SK-N-SH treated with all-trans-retinoic acid at 6 μM for 48 hours (cell line): ENCODE measurements around the gene SPRR2A.

ENCODE experiments used
- ESRRG ChIP-seq: fragments of 250-450 bp; sonication (Bioruptor Pico); IDR thresholded peaks from 2 replicates; pipeline ENCODE4 v1.6.1; 2021; ENCODE audit warnings: mild to moderate bottlenecking
- ISL1 ChIP-seq: fragments of 250-450 bp; sonication (Bioruptor Pico); IDR thresholded peaks from 2 replicates; pipeline ENCODE4 v2.1.2; 2022; ENCODE audit warnings: mild to moderate bottlenecking, moderate library complexity
- SNAI2 ChIP-seq: fragments of 250-450 bp; sonication (Bioruptor Pico); IDR thresholded peaks from 2 replicates; pipeline ENCODE4 v1.5.0; 2020; ENCODE audit warnings: mild to moderate bottlenecking, moderate library complexity
- TOX ChIP-seq: fragments of 250-450 bp; sonication (Bioruptor Pico); IDR thresholded peaks from 2 replicates; pipeline ENCODE4 v1.8.0; 2021; ENCODE audit warnings: mild to moderate bottlenecking, moderate library complexity, borderline replicate concordance
- TF ChIP-seq, protein P1 (sequence below): fragments of 250-450 bp; sonication (Bioruptor Pico); IDR thresholded peaks from 2 replicates; pipeline ENCODE4 v1.8.0; 2020; ENCODE audit warnings: mild to moderate bottlenecking, moderate library complexity, borderline replicate concordance
- TF ChIP-seq, protein P2 (sequence below): fragments of 250-450 bp; sonication (Bioruptor Pico); IDR thresholded peaks from 2 replicates; pipeline ENCODE4 v1.5.0; 2020; ENCODE audit warnings: mild to moderate bottlenecking, moderate library complexity

DNA sequence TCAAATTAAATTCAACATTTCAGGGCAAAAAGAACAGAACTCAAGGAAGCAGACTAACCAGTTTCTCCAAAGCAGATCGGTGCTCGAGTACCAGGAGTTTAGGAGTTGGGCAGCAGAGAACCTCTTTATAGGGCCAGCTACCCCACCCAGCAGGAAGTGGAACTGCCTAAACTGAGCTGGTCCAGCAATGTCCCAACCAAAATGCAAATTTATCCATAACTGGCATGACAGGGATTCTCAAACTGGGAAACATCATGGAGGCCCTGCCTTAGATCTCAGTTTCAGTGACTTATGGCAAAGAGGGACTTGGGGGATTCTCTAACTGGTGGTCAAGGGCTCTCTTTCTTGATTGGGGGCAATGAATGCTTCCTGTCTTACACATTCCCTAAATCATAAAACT lies 14.2 kb upstream of the SPRR2A start, which contains the start of gene SPRR2B:
- TF ChIP-seq, protein P1, sequence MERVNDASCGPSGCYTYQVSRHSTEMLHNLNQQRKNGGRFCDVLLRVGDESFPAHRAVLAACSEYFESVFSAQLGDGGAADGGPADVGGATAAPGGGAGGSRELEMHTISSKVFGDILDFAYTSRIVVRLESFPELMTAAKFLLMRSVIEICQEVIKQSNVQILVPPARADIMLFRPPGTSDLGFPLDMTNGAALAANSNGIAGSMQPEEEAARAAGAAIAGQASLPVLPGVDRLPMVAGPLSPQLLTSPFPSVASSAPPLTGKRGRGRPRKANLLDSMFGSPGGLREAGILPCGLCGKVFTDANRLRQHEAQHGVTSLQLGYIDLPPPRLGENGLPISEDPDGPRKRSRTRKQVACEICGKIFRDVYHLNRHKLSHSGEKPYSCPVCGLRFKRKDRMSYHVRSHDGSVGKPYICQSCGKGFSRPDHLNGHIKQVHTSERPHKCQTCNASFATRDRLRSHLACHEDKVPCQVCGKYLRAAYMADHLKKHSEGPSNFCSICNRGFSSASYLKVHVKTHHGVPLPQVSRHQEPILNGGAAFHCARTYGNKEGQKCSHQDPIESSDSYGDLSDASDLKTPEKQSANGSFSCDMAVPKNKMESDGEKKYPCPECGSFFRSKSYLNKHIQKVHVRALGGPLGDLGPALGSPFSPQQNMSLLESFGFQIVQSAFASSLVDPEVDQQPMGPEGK (CRISPR knock-in tag), result no peak
- no peak for TF ChIP-seq ESRRG (CRISPR knock-in tag)
- TF ChIP-seq SNAI2 (CRISPR knock-in tag), result no peak
- TF ChIP-seq TOX (CRISPR knock-in tag), result no peak
- TF ChIP-seq, protein P2, sequence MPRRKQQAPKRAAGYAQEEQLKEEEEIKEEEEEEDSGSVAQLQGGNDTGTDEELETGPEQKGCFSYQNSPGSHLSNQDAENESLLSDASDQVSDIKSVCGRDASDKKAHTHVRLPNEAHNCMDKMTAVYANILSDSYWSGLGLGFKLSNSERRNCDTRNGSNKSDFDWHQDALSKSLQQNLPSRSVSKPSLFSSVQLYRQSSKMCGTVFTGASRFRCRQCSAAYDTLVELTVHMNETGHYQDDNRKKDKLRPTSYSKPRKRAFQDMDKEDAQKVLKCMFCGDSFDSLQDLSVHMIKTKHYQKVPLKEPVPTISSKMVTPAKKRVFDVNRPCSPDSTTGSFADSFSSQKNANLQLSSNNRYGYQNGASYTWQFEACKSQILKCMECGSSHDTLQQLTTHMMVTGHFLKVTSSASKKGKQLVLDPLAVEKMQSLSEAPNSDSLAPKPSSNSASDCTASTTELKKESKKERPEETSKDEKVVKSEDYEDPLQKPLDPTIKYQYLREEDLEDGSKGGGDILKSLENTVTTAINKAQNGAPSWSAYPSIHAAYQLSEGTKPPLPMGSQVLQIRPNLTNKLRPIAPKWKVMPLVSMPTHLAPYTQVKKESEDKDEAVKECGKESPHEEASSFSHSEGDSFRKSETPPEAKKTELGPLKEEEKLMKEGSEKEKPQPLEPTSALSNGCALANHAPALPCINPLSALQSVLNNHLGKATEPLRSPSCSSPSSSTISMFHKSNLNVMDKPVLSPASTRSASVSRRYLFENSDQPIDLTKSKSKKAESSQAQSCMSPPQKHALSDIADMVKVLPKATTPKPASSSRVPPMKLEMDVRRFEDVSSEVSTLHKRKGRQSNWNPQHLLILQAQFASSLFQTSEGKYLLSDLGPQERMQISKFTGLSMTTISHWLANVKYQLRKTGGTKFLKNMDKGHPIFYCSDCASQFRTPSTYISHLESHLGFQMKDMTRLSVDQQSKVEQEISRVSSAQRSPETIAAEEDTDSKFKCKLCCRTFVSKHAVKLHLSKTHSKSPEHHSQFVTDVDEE (CRISPR knock-in tag), result no peak
- TF ChIP-seq ISL1 (CRISPR knock-in tag), result no peak
